Measurements from ENCODE around the gene CTRB2. TPM values are rescaled to one million over a fixed set of nuclear protein-coding genes. Genes with fewer than 3 reads are reported as not detected.

The CTRB2 gene
- total and polyA plus RNA-seq, 4 donors, result 0.09 to 0.33 TPM; not detected in 2

DNA sequence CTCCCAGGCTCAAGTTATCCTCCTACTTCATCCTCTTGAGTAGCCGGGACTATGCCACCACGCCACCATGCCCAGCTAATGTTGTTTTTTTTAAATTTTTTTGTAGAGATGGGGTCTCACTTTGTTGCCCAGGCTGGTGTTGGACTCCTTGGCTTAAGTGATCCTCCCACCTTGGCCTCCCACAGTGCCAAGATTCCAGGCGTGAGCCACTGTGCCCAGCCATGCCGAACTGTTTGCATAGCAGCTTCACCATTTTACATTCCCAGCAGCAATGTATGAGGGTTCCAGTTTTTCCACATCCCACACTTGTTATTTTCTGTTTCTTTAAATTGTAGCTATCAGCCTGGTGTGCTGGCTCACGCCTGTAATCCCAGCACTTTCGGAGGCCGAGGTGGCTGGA, 9.6 kb upstream of the CTRB2 start:
- Histone ChIP-seq H3K27ac (ENCODE audit: low read depth in 1 of 2, low read length in 2 of 2) (no peak overlapping the region), H3K27me3 (ENCODE audit: control insufficient read depth in 4 of 4, insufficient read depth in 4 of 4, low read length in 3 of 4) (no peaks in the 10 kb centered on the region), H3K9ac (ENCODE audit: low read depth in 1 of 2, low read length in 2 of 2) (no peak overlapping the region), H3K4me3 (ENCODE audit: low read depth in 1 of 3, low read length in 3 of 3) (no peak overlapping the region), H3K9me3 (ENCODE audit: control insufficient read depth in 4 of 4, low read length in 3 of 4) (no peaks in the 10 kb centered on the region), H3K36me3 (ENCODE audit: control insufficient read depth in 4 of 4, insufficient read depth in 3 of 4, low read depth in 1 of 4, low read length in 3 of 4) (no peaks in the 10 kb centered on the region), H3K4me1 (ENCODE audit: control insufficient read depth in 4 of 4, insufficient read depth in 4 of 4, low read length in 3 of 4) (no peaks in the 10 kb centered on the region)
- DNase-seq (ENCODE audit: low spot score), result no peak
- TF ChIP-seq SP1 (IDR thresholded peaks at IDR 0.05) (no peak), JUND (IDR thresholded peaks at IDR 0.05) (no peak), RAD21 (IDR thresholded peaks at IDR 0.05) (no peak), GABPA (IDR thresholded peaks at IDR 0.05 in 1 of 2, conservative IDR thresholded peaks at IDR 0.05 in 1 of 2) (no peak), FOXA2 (IDR thresholded peaks at IDR 0.05) (no peak), YY1 (IDR thresholded peaks at IDR 0.05) (no peak), FOXA1 (IDR thresholded peaks at IDR 0.05) (no peak), HNF4G (IDR thresholded peaks at IDR 0.05) (no peak), RXRA (IDR thresholded peaks at IDR 0.05) (no peak), TAF1 (conservative IDR thresholded peaks at IDR 0.05) (no peak), NR2F2 (IDR thresholded peaks at IDR 0.05) (no peak)
- TF ChIP-seq, protein P1, sequence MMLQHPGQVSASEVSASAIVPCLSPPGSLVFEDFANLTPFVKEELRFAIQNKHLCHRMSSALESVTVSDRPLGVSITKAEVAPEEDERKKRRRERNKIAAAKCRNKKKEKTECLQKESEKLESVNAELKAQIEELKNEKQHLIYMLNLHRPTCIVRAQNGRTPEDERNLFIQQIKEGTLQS (IDR thresholded peaks at IDR 0.05), result no peak
- TF ChIP-seq, protein P2, sequence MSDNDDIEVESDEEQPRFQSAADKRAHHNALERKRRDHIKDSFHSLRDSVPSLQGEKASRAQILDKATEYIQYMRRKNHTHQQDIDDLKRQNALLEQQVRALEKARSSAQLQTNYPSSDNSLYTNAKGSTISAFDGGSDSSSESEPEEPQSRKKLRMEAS (IDR thresholded peaks at IDR 0.05), result no peak
- TF ChIP-seq, protein P3, sequence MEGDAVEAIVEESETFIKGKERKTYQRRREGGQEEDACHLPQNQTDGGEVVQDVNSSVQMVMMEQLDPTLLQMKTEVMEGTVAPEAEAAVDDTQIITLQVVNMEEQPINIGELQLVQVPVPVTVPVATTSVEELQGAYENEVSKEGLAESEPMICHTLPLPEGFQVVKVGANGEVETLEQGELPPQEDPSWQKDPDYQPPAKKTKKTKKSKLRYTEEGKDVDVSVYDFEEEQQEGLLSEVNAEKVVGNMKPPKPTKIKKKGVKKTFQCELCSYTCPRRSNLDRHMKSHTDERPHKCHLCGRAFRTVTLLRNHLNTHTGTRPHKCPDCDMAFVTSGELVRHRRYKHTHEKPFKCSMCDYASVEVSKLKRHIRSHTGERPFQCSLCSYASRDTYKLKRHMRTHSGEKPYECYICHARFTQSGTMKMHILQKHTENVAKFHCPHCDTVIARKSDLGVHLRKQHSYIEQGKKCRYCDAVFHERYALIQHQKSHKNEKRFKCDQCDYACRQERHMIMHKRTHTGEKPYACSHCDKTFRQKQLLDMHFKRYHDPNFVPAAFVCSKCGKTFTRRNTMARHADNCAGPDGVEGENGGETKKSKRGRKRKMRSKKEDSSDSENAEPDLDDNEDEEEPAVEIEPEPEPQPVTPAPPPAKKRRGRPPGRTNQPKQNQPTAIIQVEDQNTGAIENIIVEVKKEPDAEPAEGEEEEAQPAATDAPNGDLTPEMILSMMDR (IDR thresholded peaks at IDR 0.05; ENCODE audit: low read depth, low read length, missing input control), result no peak
- TF ChIP-seq, protein P4, sequence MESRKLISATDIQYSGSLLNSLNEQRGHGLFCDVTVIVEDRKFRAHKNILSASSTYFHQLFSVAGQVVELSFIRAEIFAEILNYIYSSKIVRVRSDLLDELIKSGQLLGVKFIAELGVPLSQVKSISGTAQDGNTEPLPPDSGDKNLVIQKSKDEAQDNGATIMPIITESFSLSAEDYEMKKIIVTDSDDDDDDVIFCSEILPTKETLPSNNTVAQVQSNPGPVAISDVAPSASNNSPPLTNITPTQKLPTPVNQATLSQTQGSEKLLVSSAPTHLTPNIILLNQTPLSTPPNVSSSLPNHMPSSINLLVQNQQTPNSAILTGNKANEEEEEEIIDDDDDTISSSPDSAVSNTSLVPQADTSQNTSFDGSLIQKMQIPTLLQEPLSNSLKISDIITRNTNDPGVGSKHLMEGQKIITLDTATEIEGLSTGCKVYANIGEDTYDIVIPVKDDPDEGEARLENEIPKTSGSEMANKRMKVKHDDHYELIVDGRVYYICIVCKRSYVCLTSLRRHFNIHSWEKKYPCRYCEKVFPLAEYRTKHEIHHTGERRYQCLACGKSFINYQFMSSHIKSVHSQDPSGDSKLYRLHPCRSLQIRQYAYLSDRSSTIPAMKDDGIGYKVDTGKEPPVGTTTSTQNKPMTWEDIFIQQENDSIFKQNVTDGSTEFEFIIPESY (IDR thresholded peaks at IDR 0.05), result no peak
- TF ChIP-seq, protein P5, sequence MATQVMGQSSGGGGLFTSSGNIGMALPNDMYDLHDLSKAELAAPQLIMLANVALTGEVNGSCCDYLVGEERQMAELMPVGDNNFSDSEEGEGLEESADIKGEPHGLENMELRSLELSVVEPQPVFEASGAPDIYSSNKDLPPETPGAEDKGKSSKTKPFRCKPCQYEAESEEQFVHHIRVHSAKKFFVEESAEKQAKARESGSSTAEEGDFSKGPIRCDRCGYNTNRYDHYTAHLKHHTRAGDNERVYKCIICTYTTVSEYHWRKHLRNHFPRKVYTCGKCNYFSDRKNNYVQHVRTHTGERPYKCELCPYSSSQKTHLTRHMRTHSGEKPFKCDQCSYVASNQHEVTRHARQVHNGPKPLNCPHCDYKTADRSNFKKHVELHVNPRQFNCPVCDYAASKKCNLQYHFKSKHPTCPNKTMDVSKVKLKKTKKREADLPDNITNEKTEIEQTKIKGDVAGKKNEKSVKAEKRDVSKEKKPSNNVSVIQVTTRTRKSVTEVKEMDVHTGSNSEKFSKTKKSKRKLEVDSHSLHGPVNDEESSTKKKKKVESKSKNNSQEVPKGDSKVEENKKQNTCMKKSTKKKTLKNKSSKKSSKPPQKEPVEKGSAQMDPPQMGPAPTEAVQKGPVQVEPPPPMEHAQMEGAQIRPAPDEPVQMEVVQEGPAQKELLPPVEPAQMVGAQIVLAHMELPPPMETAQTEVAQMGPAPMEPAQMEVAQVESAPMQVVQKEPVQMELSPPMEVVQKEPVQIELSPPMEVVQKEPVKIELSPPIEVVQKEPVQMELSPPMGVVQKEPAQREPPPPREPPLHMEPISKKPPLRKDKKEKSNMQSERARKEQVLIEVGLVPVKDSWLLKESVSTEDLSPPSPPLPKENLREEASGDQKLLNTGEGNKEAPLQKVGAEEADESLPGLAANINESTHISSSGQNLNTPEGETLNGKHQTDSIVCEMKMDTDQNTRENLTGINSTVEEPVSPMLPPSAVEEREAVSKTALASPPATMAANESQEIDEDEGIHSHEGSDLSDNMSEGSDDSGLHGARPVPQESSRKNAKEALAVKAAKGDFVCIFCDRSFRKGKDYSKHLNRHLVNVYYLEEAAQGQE (IDR thresholded peaks at IDR 0.05), result no peak
- 94% methylated on average over 7 of the region's 7 CpGs for WGBS

DNA sequence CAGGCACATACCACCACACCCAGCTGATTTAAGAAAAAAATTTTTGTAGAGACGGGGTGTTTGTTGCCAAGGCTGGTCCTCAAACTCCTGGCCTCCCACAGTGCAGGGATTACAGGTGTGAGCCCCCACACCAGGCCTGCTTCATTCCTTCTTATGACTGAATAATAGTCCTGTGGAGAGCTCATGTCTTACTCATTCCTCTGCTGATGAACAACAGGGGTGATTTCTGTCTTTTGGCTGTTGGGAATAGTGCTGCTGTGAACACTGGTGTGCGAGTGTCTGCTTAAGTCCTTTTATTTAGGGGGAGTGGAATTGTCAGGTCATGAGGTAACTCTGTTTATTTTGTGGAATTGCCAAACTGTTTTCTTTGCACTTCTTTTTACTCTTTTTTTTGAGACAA, 9.2 kb upstream of the CTRB2 start:
- H3K36me3 ChIP-seq (ENCODE audit: control insufficient read depth in 4 of 4, insufficient read depth in 3 of 4, low read depth in 1 of 4, low read length in 3 of 4), result no peaks in the 10 kb centered on the region
- DNase-seq (ENCODE audit: low spot score), result no peak

More for the DNA sequence above, 9.2 kb upstream of the CTRB2 start:
- H3K27me3 ChIP-seq (ENCODE audit: control insufficient read depth in 4 of 4, insufficient read depth in 4 of 4, low read length in 3 of 4), result no peaks in the 10 kb centered on the region
- no peaks in the 10 kb centered on the region for H3K9me3 ChIP-seq (ENCODE audit: control insufficient read depth in 4 of 4, low read length in 3 of 4)
- H3K4me3 ChIP-seq (ENCODE audit: low read depth in 1 of 3, low read length in 3 of 3), result no peak overlapping the region
- TF ChIP-seq, protein P1 (IDR thresholded peaks at IDR 0.05), result no peak
- TF ChIP-seq GABPA (IDR thresholded peaks at IDR 0.05 in 1 of 2, conservative IDR thresholded peaks at IDR 0.05 in 1 of 2) (no peak), FOXA1 (IDR thresholded peaks at IDR 0.05) (no peak), JUND (IDR thresholded peaks at IDR 0.05) (no peak), FOXA2 (IDR thresholded peaks at IDR 0.05) (no peak)
- TF ChIP-seq, protein P5 (IDR thresholded peaks at IDR 0.05), result no peak
- H3K4me1 ChIP-seq (ENCODE audit: control insufficient read depth in 4 of 4, insufficient read depth in 4 of 4, low read length in 3 of 4), result no peaks in the 10 kb centered on the region
- no peak overlapping the region for H3K27ac ChIP-seq (ENCODE audit: low read depth in 1 of 2, low read length in 2 of 2)
- 73% methylated on average over 2 of the region's 2 CpGs for WGBS
- no peak overlapping the region for H3K9ac ChIP-seq (ENCODE audit: low read depth in 1 of 2, low read length in 2 of 2)

Data from liver (tissue), 9 donors.